ENCODE measurements around the gene EML3. TPM values are rescaled to one million over a fixed set of nuclear protein-coding genes. Genes with fewer than 3 reads are reported as not detected.

The EML3 gene
- total and polyA plus RNA-seq, 2 of the 8 experiments (the other 6 are each of a cell fraction or from before 2014, with no cell fraction given), result 19.2 to 29.9 TPM

- Histone ChIP-seq H4K5ac (ENCODE audit: insufficient read length, low read depth, low read length) (peak within 1 kb of the TSS; percentile 96), H2BK5ac (ENCODE audit: low read depth, low read length) (peak within 1 kb of the TSS; percentile 62), H3K4me3 (ENCODE audit: extremely low read depth in 1 of 4, insufficient read depth in 2 of 4, low read depth in 3 of 4, low read length in 4 of 4) (peak within 1 kb of the TSS; percentile 90 to 100 (median 91)), H3K4ac (replicated peaks; ENCODE audit: insufficient read length, low read depth, low read length) (peak within 1 kb of the TSS; percentile 76), H3K23me2 (ENCODE audit: low read depth, low read length) (peaks cover 13% of the 10 kb centered on the region), H3K56ac (replicated peaks; ENCODE audit: insufficient read length, low read depth, low read length) (peak within 1 kb of the TSS; percentile 43), H4K91ac (replicated peaks; ENCODE audit: insufficient read length, low read length) (peak within 1 kb of the TSS; percentile 79), H2BK20ac (ENCODE audit: low read length) (no peak within 1 kb of the TSS), H3K14ac (ENCODE audit: insufficient read length) (no peak within 1 kb of the TSS), H4K20me1 (replicated peaks in 1 of 2; ENCODE audit: control insufficient read depth in 1 of 2, insufficient read depth in 2 of 2, low read length in 2 of 2) (peaks cover 0 to 18% of the 10 kb centered on the region in 2 experiments), H2BK12ac (ENCODE audit: low read depth, low read length) (no peak within 1 kb of the TSS; the same call in 1 of the 2 replicates), H3K79me1 (ENCODE audit: low read depth, low read length) (0 out of 2 replicates have a peak, but pooled peaks cover 4% of the 10 kb centered on the region), H2BK15ac (ENCODE audit: low read length) (no peak within 1 kb of the TSS), H2AK5ac (ENCODE audit: low read depth, low read length) (no peak within 1 kb of the TSS), H3K27ac (ENCODE audit: low read depth, low read length) (peak within 1 kb of the TSS; percentile 75), H4K8ac (ENCODE audit: extremely low read depth, insufficient read depth, low read length) (peak within 1 kb of the TSS; percentile 96), H2AFZ (ENCODE audit: low read length) (no peak within 1 kb of the TSS), H2BK120ac (replicated peaks; ENCODE audit: low read depth, low read length) (peak within 1 kb of the TSS; percentile 50), H3K4me2 (ENCODE audit: insufficient read depth in 1 of 2, low read depth in 2 of 2, low read length in 2 of 2) (peak within 1 kb of the TSS; percentile 79 to 85), H3K23ac (ENCODE audit: insufficient read length) (no peak within 1 kb of the TSS), H3K27me3 (replicated peaks in 1 of 4; ENCODE audit: control insufficient read depth in 3 of 4, extremely low read depth in 1 of 4, insufficient read depth in 3 of 4, low read length in 3 of 4) (no peaks in the 10 kb centered on the region), H3K79me2 (ENCODE audit: control insufficient read depth in 1 of 2, insufficient read depth in 2 of 2, low read length in 2 of 2) (peaks cover 0 to 45% of the 10 kb centered on the region in 2 experiments), H3K9ac (replicated peaks in 1 of 4; ENCODE audit: extremely low read depth in 1 of 4, low read depth in 3 of 4, low read length in 3 of 4) (peak within 1 kb of the TSS; percentile 81 to 95 (median 94)), H3K9me3 (ENCODE audit: insufficient read depth in 2 of 2, low read depth in 1 of 2, low read length in 1 of 2) (no peaks in the 10 kb centered on the region), H3K36me3 (ENCODE audit: control insufficient read depth in 2 of 4, insufficient read depth in 4 of 4, low read length in 3 of 4) (peaks cover 29 to 53% (median 44%) of the 10 kb centered on the region in 4 experiments), H3K18ac (ENCODE audit: extremely low read depth, low read length) (peak within 1 kb of the TSS; percentile 85), H3K4me1 (replicated peaks in 1 of 4; ENCODE audit: control insufficient read depth in 3 of 4, insufficient read depth in 4 of 4, low read length in 3 of 4) (peaks cover 0 to 11% (median 7%) of the 10 kb centered on the region in 4 experiments; a peak in 4 of 7 replicates)
- peak; percentile 96 to 99 for DNase-seq (ENCODE audit: low read depth in 1 of 2, low spot score in 2 of 2)
- ChIA-PET CTCF (ENCODE audit: partially characterized antibody) (interaction anchor here (0.9 to 1.9 kb wide), 9 partner anchors 13 to 191 kb away, joined by 3 to 11 read pairs (median 4); partner anchors contain the start of genes EML3 and MTA2), POLR2A (ENCODE audit: partially characterized antibody) (interaction anchor here (0.6 to 20.7 kb wide), 46 partner anchors 9 to 997 kb away, joined by 3 to 336 read pairs (median 4); partner anchors contain the start of genes BSCL2, C11orf98, CSKMT and GANAB)
- FAIRE-seq, result peak; percentile 63
- WGBS, 2 experiments (ENCODE audit: extremely low coverage in 1 of 2, insufficient coverage in 1 of 2, insufficient read length in 1 of 2, insufficient replicate concordance in 2 of 2, low coverage in 1 of 2, low lambda C conversion rate in 2 of 2, missing lambda C conversion rate in 1 of 2), result 0% methylated on average over 44 of the region's 46 CpGs; no CpG with 5 or more reads in 1 of the 2 experiments
- no peak for TF ChIP-seq RAD21 (IDR thresholded peaks at IDR 0.05 in 1 of 2, conservative IDR thresholded peaks at IDR 0.05 in 1 of 2; ENCODE audit: low read depth in 2 of 2, low read length in 2 of 2)
- TF ChIP-seq SUZ12 (IDR thresholded peaks at IDR 0.05; ENCODE audit: low read length), result no peak
Observed at GRCh38 chr11:62573592-62574362, 38.8 kb downstream of the EML3 start, which contains the start of gene EEF1G. TSS of gene EEF1G (minus strand) at chr11:62573891. CDS start at chr11:62573842, 49 bp downstream.
